Measurements from ENCODE around the gene PUS3.

DNA sequence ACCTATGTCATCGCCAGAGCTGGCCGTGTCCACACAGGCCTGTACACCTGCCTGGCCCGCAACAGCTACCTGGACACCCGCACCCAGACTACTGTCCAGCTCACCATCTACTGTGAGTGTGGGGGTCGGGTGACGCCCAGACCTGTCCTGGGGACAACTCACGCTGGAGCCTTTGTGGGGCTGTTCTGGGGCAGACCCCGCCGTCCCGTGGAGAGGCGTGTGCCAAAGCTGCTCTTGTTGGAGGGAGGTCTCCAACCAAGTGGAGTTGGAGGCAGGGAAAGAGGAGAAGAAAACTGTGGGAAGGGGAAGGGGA is 47.1 kb upstream of the PUS3 start:
- TF ChIP-seq, protein P1, sequence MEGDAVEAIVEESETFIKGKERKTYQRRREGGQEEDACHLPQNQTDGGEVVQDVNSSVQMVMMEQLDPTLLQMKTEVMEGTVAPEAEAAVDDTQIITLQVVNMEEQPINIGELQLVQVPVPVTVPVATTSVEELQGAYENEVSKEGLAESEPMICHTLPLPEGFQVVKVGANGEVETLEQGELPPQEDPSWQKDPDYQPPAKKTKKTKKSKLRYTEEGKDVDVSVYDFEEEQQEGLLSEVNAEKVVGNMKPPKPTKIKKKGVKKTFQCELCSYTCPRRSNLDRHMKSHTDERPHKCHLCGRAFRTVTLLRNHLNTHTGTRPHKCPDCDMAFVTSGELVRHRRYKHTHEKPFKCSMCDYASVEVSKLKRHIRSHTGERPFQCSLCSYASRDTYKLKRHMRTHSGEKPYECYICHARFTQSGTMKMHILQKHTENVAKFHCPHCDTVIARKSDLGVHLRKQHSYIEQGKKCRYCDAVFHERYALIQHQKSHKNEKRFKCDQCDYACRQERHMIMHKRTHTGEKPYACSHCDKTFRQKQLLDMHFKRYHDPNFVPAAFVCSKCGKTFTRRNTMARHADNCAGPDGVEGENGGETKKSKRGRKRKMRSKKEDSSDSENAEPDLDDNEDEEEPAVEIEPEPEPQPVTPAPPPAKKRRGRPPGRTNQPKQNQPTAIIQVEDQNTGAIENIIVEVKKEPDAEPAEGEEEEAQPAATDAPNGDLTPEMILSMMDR (IDR thresholded peaks at IDR 0.05): no peak
- TF ChIP-seq POLR2A (IDR thresholded peaks at IDR 0.05): no peak

Data from thyroid gland (tissue), 4 donors.